ENCODE results near the gene GPR68.
"Not testable (repeated sequence)": the region's sequence is repeated elsewhere in the genome, so short reads cannot be mapped to it uniquely, and the experiment has no call there.

DNA sequence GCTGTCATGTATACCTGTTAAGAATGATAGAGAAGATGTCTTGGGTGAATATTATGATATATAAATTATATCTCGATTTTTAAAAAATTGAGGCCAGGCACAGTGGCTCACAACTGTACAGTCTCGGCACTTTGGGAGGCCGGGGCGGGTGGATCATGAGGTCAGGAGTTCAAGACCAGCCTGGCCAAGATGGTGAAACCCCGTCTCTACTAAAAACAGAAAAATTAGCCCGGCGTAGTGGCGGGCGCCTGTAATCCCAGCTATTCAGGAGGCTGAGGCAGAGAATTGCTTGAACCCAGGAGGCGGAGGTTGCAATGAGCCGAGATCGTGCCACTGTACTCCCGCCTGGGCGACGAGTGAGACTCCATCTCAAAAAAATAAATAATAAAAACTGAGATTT lies 21.8 kb upstream of the GPR68 start:
- TF ChIP-seq, protein P1, sequence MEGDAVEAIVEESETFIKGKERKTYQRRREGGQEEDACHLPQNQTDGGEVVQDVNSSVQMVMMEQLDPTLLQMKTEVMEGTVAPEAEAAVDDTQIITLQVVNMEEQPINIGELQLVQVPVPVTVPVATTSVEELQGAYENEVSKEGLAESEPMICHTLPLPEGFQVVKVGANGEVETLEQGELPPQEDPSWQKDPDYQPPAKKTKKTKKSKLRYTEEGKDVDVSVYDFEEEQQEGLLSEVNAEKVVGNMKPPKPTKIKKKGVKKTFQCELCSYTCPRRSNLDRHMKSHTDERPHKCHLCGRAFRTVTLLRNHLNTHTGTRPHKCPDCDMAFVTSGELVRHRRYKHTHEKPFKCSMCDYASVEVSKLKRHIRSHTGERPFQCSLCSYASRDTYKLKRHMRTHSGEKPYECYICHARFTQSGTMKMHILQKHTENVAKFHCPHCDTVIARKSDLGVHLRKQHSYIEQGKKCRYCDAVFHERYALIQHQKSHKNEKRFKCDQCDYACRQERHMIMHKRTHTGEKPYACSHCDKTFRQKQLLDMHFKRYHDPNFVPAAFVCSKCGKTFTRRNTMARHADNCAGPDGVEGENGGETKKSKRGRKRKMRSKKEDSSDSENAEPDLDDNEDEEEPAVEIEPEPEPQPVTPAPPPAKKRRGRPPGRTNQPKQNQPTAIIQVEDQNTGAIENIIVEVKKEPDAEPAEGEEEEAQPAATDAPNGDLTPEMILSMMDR (IDR thresholded peaks at IDR 0.05; ENCODE audit: poor library complexity, severe bottlenecking), result not testable (repeated sequence)
- TF ChIP-seq POLR2AphosphoS5 (IDR thresholded peaks at IDR 0.05); EP300 (conservative IDR thresholded peaks at IDR 0.05; ENCODE audit: poor library complexity, severe bottlenecking): not testable (repeated sequence)

Data from neural cell (in vitro differentiated cells).